Medulla oblongata (tissue), 1 donor: ENCODE measurements around the gene ADSL.
"Not testable (repeated sequence)": the region's sequence is repeated elsewhere in the genome, so short reads cannot be mapped to it uniquely, and the experiment has no call there.

Experiments used
- DNase-seq: peaks from one replicate; pipeline ENCODE4 v3.0.0-alpha.2; 2015; ENCODE audit errors: extremely low spot score

The ADSL gene

DNA sequence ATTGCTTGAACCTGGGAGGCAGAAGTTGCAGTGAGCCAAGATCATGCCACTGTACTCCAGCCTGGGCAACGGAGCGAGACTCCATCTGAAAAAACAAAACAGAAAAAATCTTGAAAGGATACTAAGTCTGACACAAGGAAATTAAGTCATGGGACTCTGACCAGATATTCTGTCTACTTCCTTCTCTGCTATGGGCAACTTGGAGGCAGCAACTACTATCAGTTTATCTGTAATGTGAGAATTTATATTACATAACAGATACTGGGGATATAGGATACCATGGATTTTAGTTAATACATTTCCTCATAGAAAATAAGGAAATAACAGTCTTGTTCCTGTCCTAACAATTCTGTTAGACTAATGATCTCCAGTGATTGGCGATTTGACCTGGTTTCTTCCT is 22.5 kb downstream of the ADSL start:
- no peak for DNase-seq

GRCh38 chr22:40374567-40374966 is 28.3 kb downstream of the ADSL start:
- no peak for DNase-seq

GRCh38 chr22:40376149-40376548 is 29.8 kb downstream of the ADSL start:
- DNase-seq, result no peak

- DNase-seq, result no peak
These were observed 31.6 kb downstream of the ADSL start for GRCh38 chr22:40377931-40378330.

DNA sequence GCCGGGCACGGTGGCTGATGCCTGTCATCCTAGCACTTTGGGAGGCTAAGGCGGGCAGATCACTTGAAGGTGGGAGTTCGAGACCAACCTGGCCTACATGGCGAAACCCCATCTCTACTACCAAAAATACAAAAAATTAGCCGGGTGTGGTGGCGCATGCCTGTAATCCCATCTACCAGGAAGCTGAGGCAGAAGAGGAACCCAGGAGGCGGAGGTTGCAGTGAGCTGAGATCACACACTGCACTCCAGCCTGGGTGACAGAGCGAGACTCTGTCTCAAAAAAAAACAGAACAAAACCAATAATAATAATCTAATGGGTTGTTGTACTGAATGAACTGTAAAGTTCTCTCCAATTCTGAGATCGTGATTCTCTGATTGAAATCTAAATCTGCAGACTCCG is 32.1 kb downstream of the ADSL start:
- not testable (repeated sequence) for DNase-seq

DNA sequence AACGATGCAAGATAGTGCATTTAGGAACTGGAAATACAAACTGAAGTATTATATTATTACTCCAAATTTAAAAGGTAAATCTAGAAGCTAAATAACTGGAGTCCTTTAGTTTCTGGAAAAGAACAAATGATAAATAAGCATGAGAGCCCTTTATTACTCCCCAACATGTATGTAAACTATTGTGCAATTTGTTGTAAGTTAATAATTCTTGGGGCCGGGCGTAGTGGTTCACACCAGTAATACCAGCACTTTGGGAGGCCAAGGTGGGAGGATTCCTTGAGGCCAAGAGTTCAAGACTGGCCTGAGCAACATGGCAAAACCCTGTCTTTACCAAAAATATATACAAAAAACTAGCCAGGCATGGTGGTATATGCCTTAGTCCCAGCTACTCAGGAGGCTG is 35.2 kb downstream of the ADSL start:
- DNase-seq, result no peak

DNA sequence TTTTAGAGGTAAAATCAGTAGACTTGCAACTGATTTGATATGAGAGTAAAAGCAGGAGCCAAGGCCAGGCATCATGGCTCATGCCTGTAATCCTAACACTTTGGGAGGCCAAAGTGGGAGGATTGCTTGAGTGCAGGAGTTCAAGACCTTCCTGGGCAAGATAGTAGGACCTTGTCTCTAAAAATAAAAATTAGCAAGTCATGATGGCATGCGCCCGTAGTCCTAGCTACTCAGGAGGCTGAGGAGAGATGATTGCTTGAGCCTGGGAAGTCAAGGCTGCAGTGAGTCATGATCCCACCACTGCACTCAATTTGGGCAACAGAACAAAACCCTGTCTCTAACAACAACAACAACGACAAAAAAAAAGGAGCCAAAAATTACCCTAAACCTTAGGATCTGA is 37.6 kb downstream of the ADSL start:
- no peak for DNase-seq

- DNase-seq, result no peak
These were observed 38.9 kb downstream of the ADSL start for GRCh38 chr22:40385036-40385782.

DNA sequence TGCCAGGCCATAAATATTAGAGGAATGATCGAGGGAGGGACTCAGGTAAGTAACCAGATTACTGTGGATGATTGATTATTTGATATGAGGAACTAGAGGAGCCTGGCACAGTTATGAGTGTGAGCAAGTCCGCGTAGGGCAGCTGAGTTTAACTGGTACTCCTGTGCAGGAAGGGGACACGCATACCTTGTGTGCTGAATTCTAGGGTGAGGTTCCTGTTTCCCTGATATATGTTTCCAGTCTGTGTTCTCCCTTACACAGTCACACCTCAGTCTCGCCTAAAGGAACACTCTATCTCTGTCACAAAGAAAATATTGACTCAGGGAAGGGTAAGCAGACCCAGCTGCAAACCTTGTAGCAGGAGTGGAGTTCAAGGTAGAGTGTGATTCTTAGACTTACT is 41.4 kb downstream of the ADSL start:
- DNase-seq, result no peak

GRCh38 chr22:40388231-40388630 is 41.9 kb downstream of the ADSL start:
- no peak for DNase-seq

GRCh38 chr22:40391417-40391816 is 45.1 kb downstream of the ADSL start:
- DNase-seq, result no peak

GRCh38 chr22:40392618-40393017 is 46.3 kb downstream of the ADSL start:
- no peak for DNase-seq

DNA sequence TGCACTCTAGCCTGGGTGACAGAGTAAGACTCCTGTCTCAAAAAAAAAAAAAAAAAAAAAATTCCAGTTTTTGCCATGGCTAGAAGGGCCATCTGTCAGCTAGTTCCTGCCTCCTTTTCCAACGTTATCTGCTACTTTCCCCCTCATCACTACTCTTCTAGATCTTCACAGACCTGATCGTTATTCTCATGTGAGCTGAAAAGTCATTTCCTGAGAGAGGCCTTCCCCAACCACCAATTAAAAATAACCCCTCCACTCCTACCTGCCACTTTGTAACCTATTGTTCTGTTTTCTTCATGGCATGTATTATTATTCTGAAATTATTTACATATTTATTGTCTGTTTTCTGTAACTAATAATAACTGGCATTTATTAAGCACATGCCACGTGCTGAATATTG is 48.3 kb downstream of the ADSL start:
- no peak for DNase-seq

GRCh38 chr22:40395607-40396006 is 49.3 kb downstream of the ADSL start:
- no peak for DNase-seq

- DNase-seq, result no peak
These were observed 50.6 kb downstream of the ADSL start for GRCh38 chr22:40396882-40397281.

GRCh38 chr22:40397396-40397795 is 51.1 kb downstream of the ADSL start:
- DNase-seq, result no peak

- no peak for DNase-seq
These were observed 53.3 kb downstream of the ADSL start for GRCh38 chr22:40399621-40400020.

- no peak for DNase-seq
These were observed 53.9 kb downstream of the ADSL start for GRCh38 chr22:40400159-40400558.

- DNase-seq, result no peak
These were observed 55.2 kb downstream of the ADSL start for GRCh38 chr22:40401532-40401931.

- no peak for DNase-seq
These were observed 55.7 kb downstream of the ADSL start for GRCh38 chr22:40401981-40402406.

GRCh38 chr22:40403141-40403540 is 56.8 kb downstream of the ADSL start:
- no peak for DNase-seq

GRCh38 chr22:40403651-40404050 is 57.4 kb downstream of the ADSL start:
- no peak for DNase-seq

GRCh38 chr22:40404251-40405177 is 58.2 kb downstream of the ADSL start:
- no peak for DNase-seq
